HEK293 (cell line): ENCODE data around the gene HSP90AA1.

Experiments used
- CTCF ChIP-seq: fragments of 450-650 bp; formaldehyde crosslinking; IDR thresholded peaks from 2 replicates; pipeline ENCODE4 v1.5.1; 2016; ENCODE audit warnings: missing biosample characterization, missing genetic modification characterization
- REST ChIP-seq: fragments of 450-650 bp; formaldehyde crosslinking; IDR thresholded peaks from 2 replicates; pipeline ENCODE4 v1.5.1; 2016; ENCODE audit warnings: missing biosample characterization, missing genetic modification characterization
- TRIM28 ChIP-seq: IDR thresholded peaks from 2 replicates; pipeline ENCODE4 v1.6.1; 2011; ENCODE audit warnings: low read length, control low read depth, borderline replicate concordance
- YY1 ChIP-seq: fragments of 450-650 bp; formaldehyde crosslinking; IDR thresholded peaks from 2 replicates; pipeline ENCODE4 v1.5.1; 2018; ENCODE audit warnings: missing biosample characterization, missing genetic modification characterization
- ZNF19 ChIP-seq: fragments of 450-650 bp; formaldehyde crosslinking; IDR thresholded peaks from 2 replicates; pipeline ENCODE4; 2016; ENCODE audit warnings: missing biosample characterization, missing genetic modification characterization, low read depth
- ZNF2 ChIP-seq: fragments of 450-650 bp; formaldehyde crosslinking; IDR thresholded peaks from 2 replicates; pipeline ENCODE4 v1.5.1; 2016; ENCODE audit warnings: missing biosample characterization, missing genetic modification characterization
- ZNF280C ChIP-seq: fragments of 450-650 bp; formaldehyde crosslinking; IDR thresholded peaks from 2 replicates; pipeline ENCODE4 v1.5.1; 2016; ENCODE audit warnings: missing biosample characterization, missing genetic modification characterization
- ZNF398 ChIP-seq: fragments of 450-650 bp; formaldehyde crosslinking; IDR thresholded peaks from 2 replicates; pipeline ENCODE4 v1.5.1; 2017; ENCODE audit warnings: missing biosample characterization, missing genetic modification characterization
- ZNF626 ChIP-seq: fragments of 450-650 bp; sonication (Bioruptor Pico); formaldehyde crosslinking; IDR thresholded peaks from 2 replicates; pipeline ENCODE4 v1.5.1; 2018; ENCODE audit warnings: missing biosample characterization, missing genetic modification characterization, inconsistent platforms
- ZNF704 ChIP-seq: fragments of 450-650 bp; formaldehyde crosslinking; IDR thresholded peaks from 2 replicates; pipeline ENCODE4 v1.5.1; 2016; ENCODE audit warnings: missing biosample characterization, missing genetic modification characterization
- ZNF768 ChIP-seq: fragments of 450-650 bp; formaldehyde crosslinking; IDR thresholded peaks from 2 replicates; pipeline ENCODE4 v1.5.1; 2018; ENCODE audit warnings: missing biosample characterization, mild to moderate bottlenecking, missing genetic modification characterization

- TF ChIP-seq CTCF (tag by site-specific recombination) (no peak), ZNF626 (tag by site-specific recombination) (no peak), ZNF704 (tag by site-specific recombination) (no peak), TRIM28 (no peak), ZNF19 (no peak), ZNF768 (tag by site-specific recombination) (no peak), REST (no peak), YY1 (no peak), ZNF398 (tag by site-specific recombination) (no peak), ZNF2 (tag by site-specific recombination) (no peak), ZNF280C (tag by site-specific recombination) (no peak)
Measured at GRCh38 chr14:102080183-102081080, 6.4 kb downstream of the HSP90AA1 start.
